Measurements from ENCODE around the gene KRTAP19-4.
"Not testable (repeated sequence)": the region's sequence is repeated elsewhere in the genome, so short reads cannot be mapped to it uniquely, and the experiment has no call there.

Gene KRTAP19-4, protein sequence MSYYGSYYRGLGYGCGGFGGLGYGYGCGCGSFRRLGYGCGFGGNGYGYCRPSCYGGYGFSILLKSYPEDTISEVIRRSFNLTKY

GRCh38 chr21:30497065-30497464, at the start of gene KRTAP19-4:
Gene KRTAP19-4, minus strand, starts transcription at chr21:30497165. Its CDS starts 55 bp downstream, at chr21:30497110.
- DNase-seq = no peak

DNA sequence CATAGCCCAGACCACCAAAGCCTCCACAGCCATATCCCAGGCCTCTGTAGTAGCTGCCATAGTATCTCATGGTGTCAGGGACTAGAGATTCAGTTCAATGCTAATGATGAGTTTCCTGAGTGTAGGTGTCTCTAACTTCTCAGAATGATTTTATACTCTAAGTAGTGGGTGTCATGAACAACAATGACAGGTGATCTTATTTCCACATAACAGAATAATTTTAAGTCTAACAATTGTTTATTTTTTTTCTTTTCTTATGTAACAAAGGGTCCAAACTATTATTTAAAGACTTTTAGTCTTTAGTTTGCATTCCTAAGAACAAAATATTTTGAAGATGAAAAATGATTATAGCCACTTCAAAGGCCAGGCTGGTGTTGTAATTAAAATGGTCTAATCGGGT, 44.8 kb upstream of the KRTAP19-4 start, which contains the start of gene KRTAP19-6:
TSS of gene KRTAP19-6 (minus strand) at position 101 of the 400 bp plus-strand sequence. CDS start at position 70, 31 bp downstream.
- DNase-seq = no peak

- DNase-seq = no peak
Observed at GRCh38 chr21:30518876-30519275, 21.9 kb upstream of the KRTAP19-4 start.

- no peak for DNase-seq
Observed at GRCh38 chr21:30515681-30516080, 18.7 kb upstream of the KRTAP19-4 start.

DNA sequence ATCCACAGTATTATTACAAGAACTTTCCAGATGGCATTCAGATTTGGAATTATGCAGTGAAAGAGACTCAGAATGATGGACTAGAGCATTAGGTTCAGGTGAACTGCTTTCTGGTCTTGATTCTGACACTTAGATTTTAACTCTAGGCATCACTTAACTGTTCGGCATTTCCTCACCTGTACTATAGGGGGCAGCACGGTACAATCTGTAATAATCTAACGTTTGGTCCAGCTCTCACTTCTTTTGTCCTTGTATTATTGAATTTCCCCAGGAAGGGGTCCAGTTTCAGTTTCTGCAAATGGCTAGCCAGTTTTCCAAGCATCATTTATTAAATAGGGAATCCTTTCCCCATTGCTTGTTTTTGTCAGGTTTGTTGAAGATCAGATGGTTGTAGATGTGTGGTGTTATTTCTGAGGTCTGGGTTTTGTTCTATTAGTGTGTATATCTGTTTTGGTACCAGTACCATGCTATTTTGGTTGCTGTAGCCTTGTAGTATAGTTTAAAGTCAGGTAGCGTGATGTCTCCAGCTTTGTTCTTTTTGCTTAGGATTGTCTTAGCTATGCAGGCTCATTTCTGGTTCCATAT, 8.7 kb upstream of the KRTAP19-4 start:
- DNase-seq = not testable (repeated sequence)

- DNase-seq = no peak
Observed at GRCh38 chr21:30502041-30502440, 5.1 kb upstream of the KRTAP19-4 start, which contains the start of gene KRTAP19-5. Gene KRTAP19-5, minus strand, starts transcription at chr21:30502141. Its CDS starts 51 bp downstream, at chr21:30502090.

DNA sequence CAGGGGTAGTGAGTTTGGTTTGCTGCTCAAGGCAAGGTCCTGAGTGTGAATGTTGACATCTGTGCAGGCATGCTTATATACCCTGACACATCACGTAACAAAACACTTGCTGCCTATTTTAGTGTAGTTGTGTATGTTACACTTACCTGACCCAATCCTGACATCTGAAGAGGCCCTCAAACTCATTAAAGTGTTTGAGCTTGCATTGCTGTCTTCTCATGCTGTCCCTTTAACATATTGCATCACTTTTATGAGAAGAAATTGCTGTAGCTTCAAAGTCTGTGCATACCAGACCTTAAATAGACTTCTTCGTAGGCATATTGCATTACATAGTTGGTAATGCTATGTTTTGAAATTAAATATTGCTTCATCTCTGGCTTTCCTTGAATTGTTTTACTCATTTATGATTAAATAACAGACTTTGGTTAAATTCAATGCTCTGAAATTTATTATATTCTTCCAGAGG, 5.0 kb downstream of the KRTAP19-4 start, which contains the start of gene KRTAP19-3:
TSS of gene KRTAP19-3 (minus strand) at position 51 of the 466 bp plus-strand sequence. CDS start 56 bp downstream, outside the sequence.
- DNase-seq = no peak

GRCh38 chr21:30487336-30487735, 9.6 kb downstream of the KRTAP19-4 start, which contains the start of gene KRTAP19-2:
Gene KRTAP19-2, minus strand, starts transcription at chr21:30487436. Its CDS starts 88 bp downstream, at chr21:30487348.
- DNase-seq = no peak

DNA sequence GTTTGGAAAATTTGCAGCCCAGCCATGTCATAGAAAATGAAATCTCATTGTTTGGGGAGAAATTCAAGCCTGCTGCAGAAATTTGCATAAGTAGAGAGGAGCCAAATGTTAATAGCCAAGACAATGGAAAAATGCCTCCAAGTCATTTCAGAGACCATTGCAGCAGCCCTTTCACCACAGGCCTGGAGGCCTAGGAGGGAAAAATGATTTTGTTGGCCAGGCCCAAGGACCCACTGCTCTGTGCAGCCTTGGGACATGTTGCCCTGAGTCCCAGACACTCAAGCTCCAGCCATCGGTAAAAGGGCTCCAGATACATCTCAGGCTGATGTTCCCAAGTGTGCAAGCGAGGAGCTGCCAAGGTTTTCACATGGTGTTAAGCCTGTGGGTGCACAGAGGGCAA, 10.8 kb downstream of the KRTAP19-4 start:
- no peak for DNase-seq

- DNase-seq = no peak
Observed at GRCh38 chr21:30482130-30482529, 14.8 kb downstream of the KRTAP19-4 start.

DNA sequence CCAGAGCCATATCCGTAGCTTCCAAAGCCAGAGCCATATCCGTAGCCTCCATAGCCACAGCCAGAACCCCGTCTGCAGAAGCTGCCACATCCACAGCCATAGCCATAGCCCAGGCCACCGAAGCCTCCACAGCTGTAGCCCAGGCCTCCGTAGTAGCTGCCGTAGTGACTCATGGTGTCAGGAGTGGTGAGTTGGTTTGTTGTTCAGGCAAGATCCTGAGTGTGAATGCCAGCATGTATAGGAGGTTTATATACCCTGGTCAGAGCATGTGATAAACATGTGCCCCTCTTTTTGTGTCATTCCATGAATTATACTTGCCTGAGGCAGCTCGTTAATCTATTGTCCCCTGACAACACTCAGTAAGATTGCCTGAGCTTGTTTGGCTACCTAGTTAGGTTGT, 16.8 kb downstream of the KRTAP19-4 start, which contains the start of gene KRTAP19-1:
TSS of gene KRTAP19-1 (minus strand) at position 223 of the 400 bp plus-strand sequence. CDS start at position 173, 50 bp downstream.
- no peak for DNase-seq

GRCh38 chr21:30479259-30479658, 17.7 kb downstream of the KRTAP19-4 start:
- no peak for DNase-seq

DNA sequence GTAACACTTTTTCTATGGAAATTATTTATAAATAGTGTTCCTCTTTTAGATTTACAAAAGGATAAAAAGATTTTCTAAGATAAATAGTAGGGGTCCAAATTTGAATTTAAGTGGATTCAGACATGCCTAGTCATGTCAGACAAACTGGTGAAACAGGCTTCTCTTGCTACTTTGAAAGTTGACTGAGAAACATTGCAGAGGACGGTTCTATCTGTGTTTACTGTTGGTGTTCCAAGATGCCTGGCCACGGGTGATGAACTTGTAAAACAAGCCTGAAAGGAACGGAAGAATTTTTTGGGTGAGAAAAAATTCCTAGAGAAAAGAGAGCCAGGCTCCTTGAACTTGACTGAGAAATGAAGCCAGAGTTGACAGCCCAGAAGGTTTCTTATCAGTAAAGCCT, 19.0 kb downstream of the KRTAP19-4 start:
- no peak for DNase-seq

DNA sequence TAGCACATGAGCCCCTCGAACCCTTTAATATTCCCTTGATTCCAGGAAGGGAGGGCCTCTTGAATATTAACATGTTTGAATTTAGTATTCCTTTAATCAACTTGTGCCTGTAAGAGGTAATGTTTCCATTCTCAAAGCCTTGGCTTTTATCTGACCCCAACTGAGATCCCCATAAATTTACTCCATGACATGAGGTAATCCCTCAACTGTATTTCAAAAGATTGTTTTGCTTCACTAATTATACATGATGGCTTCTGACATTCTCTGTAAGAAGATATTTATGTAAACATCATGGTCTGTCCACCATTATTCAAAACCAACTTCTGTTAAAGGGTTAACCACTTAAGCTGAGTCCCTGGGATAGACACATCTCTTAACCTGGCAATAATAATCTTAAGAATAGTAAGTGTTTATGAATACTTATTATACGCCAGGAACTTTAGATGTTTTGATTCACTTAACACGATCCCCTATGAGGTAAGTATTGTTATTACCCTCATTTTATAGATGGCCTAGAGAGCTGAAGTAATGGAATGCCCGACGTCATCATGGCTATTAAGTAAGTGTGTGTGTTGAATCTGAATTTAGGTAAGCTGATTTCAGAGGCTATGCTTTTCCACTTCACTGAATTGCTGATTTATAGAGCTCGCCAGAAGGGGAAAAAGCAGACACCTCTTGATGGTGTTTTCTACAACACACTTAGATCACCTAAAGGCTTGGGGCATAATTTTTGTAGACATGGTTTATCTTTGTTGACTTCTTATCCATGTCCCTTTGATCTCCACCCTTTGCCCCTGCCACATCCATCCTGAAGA, 27.9 kb downstream of the KRTAP19-4 start:
- no peak for DNase-seq

DNA sequence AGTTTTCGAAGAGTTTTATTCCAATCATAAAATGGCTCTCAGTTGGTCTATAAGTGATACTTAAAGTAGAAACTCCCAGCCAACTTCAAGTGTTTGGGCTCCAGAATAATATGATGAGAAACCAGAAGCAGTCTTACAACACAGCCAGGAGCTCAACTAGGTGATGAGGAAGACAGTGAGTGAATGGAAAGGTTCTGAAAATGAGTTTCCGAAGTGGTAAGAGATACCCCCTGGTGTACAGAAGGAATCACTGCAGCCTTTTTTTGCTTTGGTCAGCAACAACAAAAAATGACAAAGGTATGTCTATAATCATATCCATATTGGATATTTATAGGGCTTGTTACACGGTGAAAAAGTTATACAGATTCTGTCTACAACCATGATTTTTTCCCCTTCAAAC, 33.3 kb downstream of the KRTAP19-4 start:
- DNase-seq = no peak

GRCh38 chr21:30448514-30448913, 48.5 kb downstream of the KRTAP19-4 start:
- no peak for DNase-seq

GRCh38 chr21:30447056-30447455, 49.9 kb downstream of the KRTAP19-4 start:
- DNase-seq = no peak

Data from activated CD8-positive, alpha-beta memory T cell treated with anti-CD3 and anti-CD28 coated beads, Interleukin-2, amount 50 U/mL, for 48 hours (primary cell).